Uterus (tissue), 2 donors: Measurements from ENCODE around the gene PTPRN2.

Experiments
- POLR2A ChIP-seq, 2 donors: fragments of 450-650 bp; IDR thresholded peaks; one replicate each; pipeline ENCODE4 v1.6.1; 2016; ENCODE audit warnings: antibody characterized with exemption in 2 of 2, mild to moderate bottlenecking in 1 of 2, moderate library complexity in 1 of 2
- TF ChIP-seq, protein P1 (sequence below), 4 experiments: fragments of 200-600 bp in 2 of 4; fragments of 450-650 bp in 2 of 4; sonication (generic) in 2 of 4; IDR thresholded peaks; one replicate each; pipeline ENCODE4 v1.5.1; 2016 to 2019; ENCODE audit warnings: antibody characterized with exemption in 4 of 4, mild to moderate bottlenecking in 2 of 4, moderate library complexity in 1 of 4

DNA sequence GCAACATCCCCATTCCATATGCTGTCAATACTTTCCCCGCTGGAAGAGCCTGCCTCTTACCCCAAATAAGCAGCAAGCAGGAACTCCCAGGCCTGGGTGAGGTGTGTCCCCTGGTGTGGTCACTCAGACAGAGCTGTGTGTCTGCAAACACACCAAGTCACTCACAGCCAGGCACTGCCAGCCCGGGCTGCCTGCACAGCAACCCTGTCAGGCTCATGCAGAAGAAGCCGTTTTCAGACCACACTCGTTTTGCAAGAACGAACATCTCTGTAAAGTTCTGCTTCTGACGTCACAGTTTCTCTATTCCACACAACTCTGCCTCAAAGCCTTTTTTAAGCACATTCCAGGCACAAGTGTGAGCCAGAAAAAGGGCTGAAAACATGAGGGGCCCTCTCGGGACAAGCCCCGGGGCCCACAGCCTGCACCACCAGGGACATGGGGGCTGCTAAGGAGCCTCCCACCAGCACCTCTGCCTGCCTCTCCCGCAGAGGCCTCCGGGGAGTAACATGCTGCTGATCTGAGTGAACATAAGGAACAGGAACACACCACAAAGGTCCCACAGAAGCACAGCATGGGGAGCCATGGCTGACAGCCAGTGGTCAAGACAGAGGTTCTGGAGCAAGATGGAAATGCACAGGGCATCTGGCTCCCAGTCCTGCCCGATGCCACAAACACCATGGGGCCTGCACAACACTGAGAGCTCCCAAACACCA, 11.4 kb downstream of the PTPRN2 start:
- TF ChIP-seq, protein P1, sequence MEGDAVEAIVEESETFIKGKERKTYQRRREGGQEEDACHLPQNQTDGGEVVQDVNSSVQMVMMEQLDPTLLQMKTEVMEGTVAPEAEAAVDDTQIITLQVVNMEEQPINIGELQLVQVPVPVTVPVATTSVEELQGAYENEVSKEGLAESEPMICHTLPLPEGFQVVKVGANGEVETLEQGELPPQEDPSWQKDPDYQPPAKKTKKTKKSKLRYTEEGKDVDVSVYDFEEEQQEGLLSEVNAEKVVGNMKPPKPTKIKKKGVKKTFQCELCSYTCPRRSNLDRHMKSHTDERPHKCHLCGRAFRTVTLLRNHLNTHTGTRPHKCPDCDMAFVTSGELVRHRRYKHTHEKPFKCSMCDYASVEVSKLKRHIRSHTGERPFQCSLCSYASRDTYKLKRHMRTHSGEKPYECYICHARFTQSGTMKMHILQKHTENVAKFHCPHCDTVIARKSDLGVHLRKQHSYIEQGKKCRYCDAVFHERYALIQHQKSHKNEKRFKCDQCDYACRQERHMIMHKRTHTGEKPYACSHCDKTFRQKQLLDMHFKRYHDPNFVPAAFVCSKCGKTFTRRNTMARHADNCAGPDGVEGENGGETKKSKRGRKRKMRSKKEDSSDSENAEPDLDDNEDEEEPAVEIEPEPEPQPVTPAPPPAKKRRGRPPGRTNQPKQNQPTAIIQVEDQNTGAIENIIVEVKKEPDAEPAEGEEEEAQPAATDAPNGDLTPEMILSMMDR (IDR thresholded peaks at IDR 0.05): no peak
- no peak for TF ChIP-seq POLR2A (IDR thresholded peaks at IDR 0.05)
